GM18499 (cell line): ENCODE measurements around the gene WDR55.
A peak's percentile ranks its signal among the peaks of the same experiment; 100 is the strongest.
"Not testable (repeated sequence)": the region's sequence is repeated elsewhere in the genome, so short reads cannot be mapped to it uniquely, and the experiment has no call there.

Source experiments
- ATAC-seq: cut with Tn5 transposase; IDR thresholded peaks from one replicate; pipeline ENCODE4 v1.9.1; 2021; ENCODE audit warnings: moderate number of reproducible peaks; ENCODE audit not compliant: insufficient read depth, unreplicated experiment

WDR55 gene

GRCh38 chr5:140707812-140708211 lies 43.1 kb downstream of the WDR55 start:
- no peak for ATAC-seq

DNA sequence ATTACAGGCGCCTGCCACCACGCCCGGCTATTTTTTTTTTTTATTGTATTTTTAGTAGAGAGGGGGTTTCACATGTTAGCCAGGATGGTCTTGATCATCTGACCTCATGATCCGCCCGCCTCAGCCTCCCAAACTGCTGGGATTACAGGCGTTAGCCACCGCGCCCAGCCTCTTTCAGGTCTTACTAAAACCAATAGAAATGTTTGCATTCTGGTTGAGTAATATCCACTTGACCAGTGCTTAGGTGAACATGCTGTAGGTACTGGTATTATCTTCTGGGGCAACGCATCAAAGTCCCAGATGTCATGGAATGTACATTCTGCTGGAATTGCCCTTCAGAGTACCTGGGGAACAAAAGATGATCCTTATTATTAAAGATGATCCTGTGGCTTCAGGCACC lies 44.1 kb downstream of the WDR55 start:
- ATAC-seq: not testable (repeated sequence)

GRCh38 chr5:140710899-140711552 lies 46.3 kb downstream of the WDR55 start:
- ATAC-seq: peak; percentile 85

GRCh38 chr5:140711794-140712193 lies 47.1 kb downstream of the WDR55 start:
- ATAC-seq: no peak

DNA sequence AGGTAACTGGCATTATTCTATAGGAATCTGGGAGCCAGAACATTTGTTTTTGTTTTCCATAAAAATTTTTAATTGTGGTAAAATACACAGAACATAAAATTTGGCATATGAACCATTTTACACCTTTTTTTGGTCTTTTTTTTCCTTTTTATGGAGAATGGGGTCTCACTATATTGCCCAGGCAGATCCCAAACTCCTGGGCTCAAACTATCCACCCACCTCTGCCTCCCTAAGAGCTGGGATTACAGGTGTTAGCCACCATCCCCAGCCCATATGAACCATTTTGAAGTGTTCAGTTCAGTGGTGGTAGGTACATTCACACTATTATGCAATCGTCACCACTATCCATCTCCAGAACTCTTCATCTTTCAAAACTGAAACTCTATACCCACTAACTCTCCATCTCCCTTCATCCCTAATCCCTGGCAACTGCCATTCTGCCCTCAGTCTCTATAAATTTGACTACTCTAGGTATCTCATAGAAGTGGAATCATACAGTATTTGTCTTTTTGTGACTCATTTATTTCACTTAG lies 48.9 kb downstream of the WDR55 start:
- no peak for ATAC-seq

DNA sequence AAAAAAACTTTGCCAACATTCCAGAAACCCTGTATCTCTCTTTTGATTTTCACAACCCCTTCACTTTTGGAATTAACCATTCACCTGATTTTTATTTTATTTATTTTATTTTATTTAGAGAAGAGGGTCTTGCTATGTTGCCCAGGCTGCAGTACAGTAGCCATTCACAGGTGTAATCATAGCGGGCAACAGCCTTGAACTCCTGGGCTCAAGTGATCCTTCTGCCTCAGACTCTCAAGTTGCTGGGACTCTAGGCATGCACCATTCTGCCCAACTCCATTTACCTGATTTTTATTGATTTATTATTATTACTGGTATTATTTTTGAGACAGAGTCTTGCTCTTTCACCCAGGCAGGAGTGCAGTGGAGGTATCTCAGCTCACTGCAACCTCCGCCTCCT lies 51.5 kb downstream of the WDR55 start:
- not testable (repeated sequence) for ATAC-seq

- no peak for ATAC-seq
Observed at GRCh38 chr5:140718266-140718592, 53.5 kb downstream of the WDR55 start.

DNA sequence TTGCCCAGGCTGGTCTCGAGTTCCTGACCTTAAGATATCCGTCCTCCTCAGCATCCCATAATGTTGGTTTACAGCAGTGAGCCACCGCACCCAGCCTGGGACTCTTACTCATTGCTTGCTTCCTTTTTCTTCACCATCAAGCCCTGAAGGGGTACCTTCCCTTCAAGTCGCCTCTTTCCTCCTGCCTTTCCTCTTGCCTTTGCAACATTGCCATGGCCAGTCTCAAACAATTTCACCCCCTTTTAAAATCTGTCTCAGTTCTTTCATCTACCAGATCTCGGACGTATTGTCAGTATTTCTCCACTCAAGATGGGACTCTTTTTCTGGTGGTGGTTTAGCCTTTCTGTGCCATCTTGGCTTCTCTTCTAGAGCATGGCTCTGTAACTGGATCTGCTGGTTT lies 56.0 kb downstream of the WDR55 start:
- not testable (repeated sequence) for ATAC-seq

GRCh38 chr5:140721395-140721794 lies 56.7 kb downstream of the WDR55 start:
- ATAC-seq: not testable (repeated sequence)
